Suppressor macrophage treated with lipopolysaccharide for 4 hours (primary cell): ENCODE results near the gene PPM1E.
"Not testable (repeated sequence)": the region's sequence is repeated elsewhere in the genome, so short reads cannot be mapped to it uniquely, and the experiment has no call there.

Experiments used
- DNase-seq: peaks from one replicate; pipeline ENCODE4 v3.0.0-alpha.2; 2020

Gene PPM1E

GRCh38 chr17:58850106-58850505 lies 94.5 kb downstream of the PPM1E start:
- not testable (repeated sequence) for DNase-seq

DNA sequence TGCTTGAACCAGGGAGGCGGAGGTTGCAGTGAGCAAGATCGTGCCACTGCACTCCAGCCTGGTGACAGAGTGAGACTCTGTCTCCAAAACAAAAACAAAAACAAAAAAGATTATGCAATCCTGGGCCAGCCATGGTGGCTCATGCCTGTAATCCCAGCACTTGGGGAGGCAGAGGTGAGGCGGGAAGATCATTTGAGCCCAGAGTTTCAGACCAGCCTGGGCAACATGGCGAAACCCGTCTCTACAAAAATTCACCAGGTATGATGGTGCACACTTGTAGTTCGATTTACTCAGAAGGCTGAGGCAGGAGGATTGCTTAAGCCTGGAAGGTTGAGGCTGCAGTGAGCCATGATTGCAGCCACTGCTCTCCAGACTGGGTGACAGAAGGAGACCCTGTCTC lies 109.6 kb downstream of the PPM1E start:
- no peak for DNase-seq

DNA sequence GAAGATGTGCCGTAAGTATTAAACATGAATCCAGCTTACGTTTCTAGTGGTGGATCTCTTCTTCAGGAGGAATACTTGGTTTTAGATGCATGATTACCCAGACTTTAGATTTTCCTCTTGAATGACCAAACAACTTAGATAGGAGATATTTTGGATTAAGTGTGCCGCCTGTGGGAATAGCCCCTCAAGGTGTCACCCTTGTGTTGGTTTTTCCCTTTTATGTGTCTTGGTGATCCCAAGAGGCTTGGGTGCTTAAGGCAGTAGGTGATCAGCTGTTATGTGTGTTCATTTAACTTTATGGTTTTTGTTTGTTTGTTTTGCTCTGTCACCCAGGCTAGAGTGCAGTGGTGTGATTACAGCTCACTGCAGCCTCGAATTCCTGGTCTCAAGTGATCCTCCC lies 115.1 kb downstream of the PPM1E start:
- DNase-seq, result no peak

GRCh38 chr17:58873926-58874325 lies 118.3 kb downstream of the PPM1E start:
- DNase-seq, result no peak

- no peak for DNase-seq
These were observed 119.6 kb downstream of the PPM1E start for GRCh38 chr17:58875261-58875660.

GRCh38 chr17:58884161-58884560 lies 128.5 kb downstream of the PPM1E start:
- no peak for DNase-seq

- DNase-seq, result no peak
These were observed 130.9 kb downstream of the PPM1E start for GRCh38 chr17:58886514-58886913.

GRCh38 chr17:58889928-58890327 lies 134.3 kb downstream of the PPM1E start:
- DNase-seq, result no peak

- no peak for DNase-seq
These were observed 143.5 kb downstream of the PPM1E start for GRCh38 chr17:58899191-58899590.

DNA sequence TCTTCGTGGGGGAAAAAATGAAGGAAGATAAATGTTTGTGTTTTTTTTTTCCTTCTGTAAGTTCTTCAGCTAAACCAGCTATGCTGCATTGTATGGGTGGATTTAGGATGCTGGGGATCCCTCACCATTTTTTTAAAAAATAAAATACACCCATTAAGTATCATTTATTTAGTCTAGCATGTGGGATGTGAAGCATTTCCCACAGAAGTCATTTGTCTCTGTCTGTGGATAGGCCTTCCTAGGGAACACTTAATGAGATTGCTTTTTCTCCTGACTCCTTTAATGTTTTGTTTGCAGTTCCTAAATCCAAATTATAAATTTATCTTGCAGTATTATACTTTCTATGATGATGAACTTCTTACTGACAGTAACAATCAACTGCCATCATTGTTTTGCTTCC lies 146.7 kb downstream of the PPM1E start:
- no peak for DNase-seq

- no peak for DNase-seq
These were observed 156.2 kb downstream of the PPM1E start for GRCh38 chr17:58911741-58912343.

- DNase-seq, result no peak
These were observed 157.9 kb downstream of the PPM1E start for GRCh38 chr17:58913552-58913951.

DNA sequence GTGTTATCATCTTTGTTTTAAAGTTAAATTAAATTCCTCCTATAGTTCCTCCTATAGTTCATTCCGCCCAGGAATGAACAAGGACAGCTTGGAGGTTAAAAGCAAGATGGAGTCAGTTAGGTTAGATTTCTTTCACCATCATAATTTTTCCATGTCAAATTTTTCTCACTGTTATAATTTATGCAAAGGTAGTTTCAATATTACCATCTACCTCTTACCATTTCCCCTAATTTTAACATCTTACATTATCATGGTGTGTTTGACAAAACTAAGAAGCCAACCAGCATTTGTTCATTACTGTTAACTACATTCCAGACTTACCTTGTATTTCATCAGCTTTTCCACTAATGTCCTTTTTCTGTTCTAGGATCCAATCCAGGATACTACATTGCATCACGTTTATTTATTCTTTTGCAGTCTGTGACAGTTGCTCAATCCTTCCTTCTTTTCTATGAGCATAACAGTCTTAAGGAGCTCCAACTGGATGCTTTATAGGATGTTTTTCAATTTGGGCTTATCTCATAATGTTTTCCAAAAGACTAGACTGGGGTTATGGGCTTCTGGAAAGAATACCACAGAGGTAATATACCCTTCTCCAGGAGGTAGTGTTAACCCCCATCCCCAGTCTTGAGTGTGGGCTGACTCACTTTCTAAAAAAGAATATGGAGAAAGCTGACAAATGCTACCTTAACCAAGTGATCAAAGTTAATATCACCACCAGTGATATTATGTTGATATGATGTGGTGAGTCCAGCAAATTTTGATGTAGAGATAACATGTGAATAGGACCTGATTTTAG lies 158.5 kb downstream of the PPM1E start:
- DNase-seq, result no peak

- no peak for DNase-seq
These were observed 161.6 kb downstream of the PPM1E start for GRCh38 chr17:58917228-58917627.

GRCh38 chr17:58918072-58918471 lies 162.4 kb downstream of the PPM1E start:
- no peak for DNase-seq

- DNase-seq, result no peak
These were observed 163.2 kb downstream of the PPM1E start for GRCh38 chr17:58918884-58919283.

DNA sequence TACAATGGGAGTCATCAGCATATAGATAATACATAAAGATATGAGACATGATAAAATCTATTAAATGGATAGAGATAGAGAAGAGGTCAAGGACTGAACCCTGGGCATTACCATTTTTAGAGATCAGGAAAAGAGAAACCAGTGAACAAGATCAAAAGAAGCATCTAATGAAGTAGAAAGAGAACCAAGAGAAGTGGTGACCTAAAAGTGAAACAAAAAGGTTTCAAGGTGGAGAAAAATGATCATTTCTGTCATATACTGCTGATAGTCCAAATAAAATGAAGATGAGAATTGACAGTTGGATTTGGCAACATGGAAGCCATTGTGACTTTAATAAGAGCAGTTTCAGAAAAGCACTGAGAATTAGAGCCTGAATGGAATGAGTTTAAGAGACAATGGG lies 165.1 kb downstream of the PPM1E start:
- no peak for DNase-seq

DNA sequence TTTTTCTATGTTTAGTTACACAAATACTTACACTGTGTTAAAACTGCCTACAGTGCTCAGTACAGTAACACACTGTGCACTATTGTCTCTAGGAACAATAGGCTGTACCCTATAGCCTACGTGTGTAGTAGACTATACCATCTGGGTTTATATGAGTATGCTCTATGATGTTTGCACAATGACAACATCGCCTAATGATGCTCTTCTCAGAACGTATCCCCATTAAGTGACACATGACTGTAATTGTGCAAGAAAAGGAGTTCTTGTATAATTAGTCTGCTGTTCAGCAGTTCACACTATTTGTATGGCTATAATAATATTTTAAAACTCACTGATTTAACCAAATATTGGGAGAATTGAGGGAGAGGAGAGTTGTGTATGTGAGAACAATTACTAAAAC lies 177.3 kb downstream of the PPM1E start:
- DNase-seq, result no peak

- DNase-seq, result no peak
These were observed 180.6 kb downstream of the PPM1E start for GRCh38 chr17:58936295-58936694.

GRCh38 chr17:58944166-58944565 lies 188.5 kb downstream of the PPM1E start:
- peak; percentile 17 for DNase-seq

DNA sequence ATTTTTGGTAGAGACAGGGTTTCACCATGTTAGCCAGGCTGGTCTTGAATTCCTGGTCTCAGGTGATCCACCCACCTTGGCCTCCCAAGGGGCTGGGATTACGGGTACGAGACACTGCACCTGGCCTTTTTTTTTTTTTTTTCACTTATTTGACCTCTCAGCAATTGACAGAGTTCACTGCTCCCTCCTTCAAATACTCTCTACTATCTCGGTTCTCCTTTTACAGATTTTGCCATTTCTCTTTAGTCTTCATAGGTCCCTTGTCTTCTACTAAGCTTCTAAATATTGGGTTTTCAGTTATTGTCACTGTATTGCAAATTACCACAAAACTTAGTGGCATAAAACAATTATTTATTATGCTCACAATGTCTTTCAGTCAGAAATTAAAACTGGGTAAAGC lies 191.8 kb downstream of the PPM1E start:
- no peak for DNase-seq

DNA sequence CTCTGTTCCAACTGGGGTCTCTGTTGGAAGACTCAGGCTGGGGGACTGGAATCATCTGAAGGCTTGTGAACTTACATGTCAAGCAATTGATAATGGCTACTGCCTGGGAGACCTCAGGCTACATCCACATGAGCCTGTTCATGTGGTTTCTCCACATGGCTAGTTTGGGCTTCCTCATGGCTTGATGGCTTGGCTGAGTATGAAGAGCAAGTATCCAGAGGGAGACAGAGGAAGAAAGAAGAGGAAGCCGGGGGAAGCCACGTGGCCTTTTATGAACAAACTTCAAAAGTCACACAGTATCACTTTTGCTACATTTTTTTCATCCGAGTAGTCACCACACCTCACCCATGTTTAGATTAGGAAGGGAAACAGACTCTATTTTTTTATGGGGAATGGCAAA lies 192.2 kb downstream of the PPM1E start:
- peak; percentile 83 for DNase-seq

- peak; percentile 38 for DNase-seq
These were observed 198.7 kb downstream of the PPM1E start for GRCh38 chr17:58954358-58954757.

DNA sequence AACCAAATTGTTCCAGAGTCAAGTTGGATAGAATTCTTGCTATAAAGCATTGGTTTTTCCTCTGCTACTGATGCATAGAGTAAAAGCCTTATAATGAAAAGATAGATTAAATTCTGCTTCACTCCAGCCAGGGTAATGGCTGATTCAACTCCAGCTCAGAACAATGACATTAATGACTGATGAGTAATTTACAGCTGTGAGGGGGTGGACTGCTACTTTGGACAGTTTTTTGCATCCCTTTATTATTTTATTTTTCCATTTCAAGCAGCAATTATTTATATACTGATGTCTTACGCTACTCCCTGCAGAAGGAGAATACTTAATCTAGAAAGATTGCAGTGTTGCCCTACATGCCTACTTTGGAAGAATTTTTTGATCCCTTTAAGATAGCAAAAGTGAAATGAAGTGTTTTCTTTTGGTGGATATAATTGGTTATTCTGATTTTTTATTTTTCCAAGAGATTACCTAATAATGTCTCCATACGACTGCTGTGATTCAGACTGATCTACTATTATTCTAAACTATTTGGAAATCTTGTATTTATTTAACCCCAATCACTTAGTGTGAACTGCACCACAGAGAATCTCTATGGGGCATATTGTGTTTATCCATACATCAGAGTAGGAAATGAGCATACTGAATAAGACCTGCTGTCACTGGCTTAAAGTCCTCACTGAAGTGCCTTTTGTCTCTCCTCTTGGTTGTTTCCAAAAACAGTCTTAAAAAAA lies 201.5 kb downstream of the PPM1E start:
- peak; percentile 42 for DNase-seq
